ENCODE results near the gene MVP.

DNA sequence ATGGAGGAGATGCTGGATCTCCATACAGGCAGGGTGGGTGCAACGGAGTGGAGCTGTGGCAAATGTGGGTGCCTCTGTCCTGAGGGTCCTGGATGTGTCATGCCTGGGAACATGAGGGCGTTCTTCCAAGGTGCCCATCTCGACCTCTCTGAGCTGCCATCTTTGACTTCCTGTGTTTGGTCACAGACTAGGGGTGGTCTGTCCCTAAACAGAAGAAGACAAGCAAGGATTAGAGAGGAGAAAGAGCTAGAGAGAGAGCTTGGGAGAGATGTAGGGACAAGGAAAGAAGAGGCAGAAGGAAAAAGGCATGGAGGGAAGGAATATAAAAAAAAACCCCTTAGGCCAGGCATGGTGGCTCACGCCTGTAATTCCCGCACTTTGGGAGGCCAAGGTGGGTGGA, 45.5 kb upstream of the MVP start:
- TF ChIP-seq FOXA1 (IDR thresholded peaks at IDR 0.05) (no peak), FOXM1 (IDR thresholded peaks at IDR 0.05; ENCODE audit: borderline replicate concordance) (no peak), NFRKB (IDR thresholded peaks at IDR 0.05) (no peak), HDGF (IDR thresholded peaks at IDR 0.05; ENCODE audit: borderline replicate concordance) (no peak), BHLHE40 (IDR thresholded peaks at IDR 0.05; ENCODE audit: borderline replicate concordance) (no peak), TARDBP (IDR thresholded peaks at IDR 0.05) (no peak), SUZ12 (IDR thresholded peaks at IDR 0.05) (no peak), CTBP1 (IDR thresholded peaks at IDR 0.05; ENCODE audit: borderline replicate concordance) (no peak), SP1 (IDR thresholded peaks at IDR 0.05) (no peak), ELF4 (IDR thresholded peaks at IDR 0.05) (no peak)
- TF ChIP-seq, protein P1, sequence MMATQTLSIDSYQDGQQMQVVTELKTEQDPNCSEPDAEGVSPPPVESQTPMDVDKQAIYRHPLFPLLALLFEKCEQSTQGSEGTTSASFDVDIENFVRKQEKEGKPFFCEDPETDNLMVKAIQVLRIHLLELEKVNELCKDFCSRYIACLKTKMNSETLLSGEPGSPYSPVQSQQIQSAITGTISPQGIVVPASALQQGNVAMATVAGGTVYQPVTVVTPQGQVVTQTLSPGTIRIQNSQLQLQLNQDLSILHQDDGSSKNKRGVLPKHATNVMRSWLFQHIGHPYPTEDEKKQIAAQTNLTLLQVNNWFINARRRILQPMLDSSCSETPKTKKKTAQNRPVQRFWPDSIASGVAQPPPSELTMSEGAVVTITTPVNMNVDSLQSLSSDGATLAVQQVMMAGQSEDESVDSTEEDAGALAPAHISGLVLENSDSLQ (IDR thresholded peaks at IDR 0.05): no peak

All from HEK293T (cell line).